PC-9 (cell line): ENCODE data around the gene POLR1G. TPM values are rescaled to one million over a fixed set of nuclear protein-coding genes. Genes with fewer than 3 reads are reported as not detected.

Experiments used
- BruUV-seq: library from RNA; stranded (reverse); fragments of 400-500 nt; replicated peaks from 2 replicates; lab custom pipeline; 2021; lab: Mats Ljungman, UMichigan
- CTCF ChIA-PET: fragments of 300-600 bp; sonication (Branson Sonifier 250); formaldehyde crosslinking; loops from one replicate; lab custom pipeline; 2022; ENCODE audit warnings: antibody characterized with exemption; lab: Charles Lee
- POLR2A ChIA-PET: fragments of 300-600 bp; sonication (Branson Sonifier 250); formaldehyde crosslinking; loops from one replicate; lab custom pipeline; 2022; ENCODE audit warnings: antibody characterized with exemption; ENCODE audit not compliant: unreplicated experiment; lab: Charles Lee
- DNase-seq, 2 experiments: peaks; one replicate each; pipeline versions ENCODE4 v3.0.0 to v3.0.0-alpha.2; 2015 to 2022; ENCODE audit warnings: mixed read lengths in 1 of 2
- H2AFZ ChIP-seq: fragments of 200-600 bp; sonication (generic); 2 replicates; pipeline ENCODE4 v1.8.1; 2017; ENCODE audit warnings: antibody characterized with exemption
- H3F3A ChIP-seq: fragments of 200-600 bp; sonication (generic); 2 replicates; pipeline ENCODE4 v1.8.1; 2017; ENCODE audit warnings: antibody characterized with exemption, mild to moderate bottlenecking, low read depth; ENCODE audit not compliant: insufficient read depth
- H3K27ac ChIP-seq: fragments of 200-600 bp; sonication (generic); 2 replicates; pipeline ENCODE4 v1.6.1; 2016; ENCODE audit warnings: mixed run types
- H3K27me3 ChIP-seq: fragments of 200-600 bp; sonication (generic); 2 replicates; pipeline ENCODE4 v1.6.1; 2016; ENCODE audit warnings: low read depth, mixed run types; ENCODE audit not compliant: insufficient read depth
- H3K36me3 ChIP-seq: fragments of 200-600 bp; sonication (generic); 2 replicates; pipeline ENCODE4 v1.6.1; 2016; ENCODE audit warnings: low read depth, mixed run types
- H3K4me1 ChIP-seq: fragments of 200-600 bp; sonication (generic); replicated peaks from 2 replicates; pipeline ENCODE4 v1.6.1; 2016; ENCODE audit warnings: mixed run types; ENCODE audit not compliant: insufficient read depth
- H3K4me2 ChIP-seq: fragments of 200-600 bp; sonication (generic); 2 replicates; pipeline ENCODE4 v1.6.1; 2017; ENCODE audit warnings: mixed run types
- H3K4me3 ChIP-seq: fragments of 200-600 bp; sonication (generic); 2 replicates; pipeline ENCODE4 v1.6.1; 2016; ENCODE audit warnings: mixed run types
- H3K79me2 ChIP-seq: fragments of 200-600 bp; sonication (generic); 2 replicates; pipeline ENCODE4 v1.6.1; 2017; ENCODE audit warnings: low read depth, mixed run types
- H3K9me2 ChIP-seq: fragments of 200-600 bp; sonication (generic); 2 replicates; pipeline ENCODE4 v1.8.1; 2017; ENCODE audit warnings: mild to moderate bottlenecking; ENCODE audit not compliant: insufficient read depth
- H3K9me3 ChIP-seq: fragments of 200-600 bp; sonication (generic); 2 replicates; pipeline ENCODE4 v1.8.1; 2016; ENCODE audit warnings: low read depth; ENCODE audit not compliant: insufficient read depth
- H4K20me1 ChIP-seq: fragments of 200-600 bp; sonication (generic); 2 replicates; pipeline ENCODE4 v1.8.1; 2017; ENCODE audit not compliant: insufficient read depth
- EZH2 ChIP-seq: fragments of 200-600 bp; sonication (generic); IDR thresholded peaks from 2 replicates; pipeline ENCODE4 v1.8.0; 2017; ENCODE audit warnings: antibody characterized with exemption, low read depth
- intact Hi-C: fragments of 100-400 bp; cut with micrococcal nuclease; formaldehyde crosslinking; loops from one replicate; pipeline ENCODE4 v1.10.0; 2022; ENCODE audit not compliant: unreplicated experiment
- total RNA-seq: library from RNA; stranded (reverse); gene quantifications from 2 replicates; pipeline ENCODE4 v1.2.3, GENCODE V29; 2021
- TF ChIP-seq, protein P1 (sequence below): fragments of 200-600 bp; sonication (generic); conservative IDR thresholded peaks from 2 replicates; pipeline ENCODE4 v1.6.1; 2017; ENCODE audit warnings: mixed run types, antibody characterized with exemption, mild to moderate bottlenecking, moderate library complexity

The POLR1G gene
- total RNA-seq, 1 experiment from 2014 or later, result 11.5 TPM

DNA sequence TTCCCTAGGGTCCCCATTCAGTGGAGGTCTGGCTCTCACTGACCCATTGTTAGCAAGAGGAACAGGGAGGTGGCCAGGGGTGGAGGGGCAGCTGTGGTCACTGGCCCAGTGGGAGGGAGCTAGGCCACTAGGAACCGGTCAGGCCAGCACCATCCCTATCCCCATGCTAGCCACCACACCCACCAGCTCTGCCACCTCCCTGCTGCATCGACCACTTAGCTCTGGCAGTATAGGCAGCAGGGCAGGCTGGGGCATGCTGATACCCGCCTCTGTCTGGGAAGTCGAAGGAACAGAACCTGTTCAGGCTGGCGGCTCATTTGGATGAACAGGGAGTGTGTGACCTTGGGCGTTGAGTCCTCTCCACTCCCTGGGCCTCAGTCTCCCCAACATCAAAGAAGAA lies 6.3 kb upstream of the POLR1G start:
- TF ChIP-seq, protein P1, sequence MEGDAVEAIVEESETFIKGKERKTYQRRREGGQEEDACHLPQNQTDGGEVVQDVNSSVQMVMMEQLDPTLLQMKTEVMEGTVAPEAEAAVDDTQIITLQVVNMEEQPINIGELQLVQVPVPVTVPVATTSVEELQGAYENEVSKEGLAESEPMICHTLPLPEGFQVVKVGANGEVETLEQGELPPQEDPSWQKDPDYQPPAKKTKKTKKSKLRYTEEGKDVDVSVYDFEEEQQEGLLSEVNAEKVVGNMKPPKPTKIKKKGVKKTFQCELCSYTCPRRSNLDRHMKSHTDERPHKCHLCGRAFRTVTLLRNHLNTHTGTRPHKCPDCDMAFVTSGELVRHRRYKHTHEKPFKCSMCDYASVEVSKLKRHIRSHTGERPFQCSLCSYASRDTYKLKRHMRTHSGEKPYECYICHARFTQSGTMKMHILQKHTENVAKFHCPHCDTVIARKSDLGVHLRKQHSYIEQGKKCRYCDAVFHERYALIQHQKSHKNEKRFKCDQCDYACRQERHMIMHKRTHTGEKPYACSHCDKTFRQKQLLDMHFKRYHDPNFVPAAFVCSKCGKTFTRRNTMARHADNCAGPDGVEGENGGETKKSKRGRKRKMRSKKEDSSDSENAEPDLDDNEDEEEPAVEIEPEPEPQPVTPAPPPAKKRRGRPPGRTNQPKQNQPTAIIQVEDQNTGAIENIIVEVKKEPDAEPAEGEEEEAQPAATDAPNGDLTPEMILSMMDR, result no peak
- TF ChIP-seq EZH2, result no peak
- H3K4me3 ChIP-seq, result no peak overlapping the region
- intact Hi-C loops, result loop anchor here (10.0 kb wide), 1 partner anchor 305 kb away; the partner anchor contains the start of gene PPP1R37
- H3K79me2 ChIP-seq, result peaks cover 47% of the 10 kb centered on the region
- no peaks in the 10 kb centered on the region; the same call in 1 of the 2 replicates for H3K36me3 ChIP-seq
- H3K27me3 ChIP-seq, result no peaks in the 10 kb centered on the region
- no TSS peak for BruUV-seq
- H3K27ac ChIP-seq, result no peak overlapping the region
- H3K9me3 ChIP-seq, result no peaks in the 10 kb centered on the region
- DNase-seq, result peak; percentile 54 to 77
- CTCF ChIA-PET, result interaction anchor here (0.9 kb wide), 1 partner anchor 80 kb away, joined by 3 read pairs; no protein-coding TSS in a partner anchor
- H4K20me1 ChIP-seq, result peaks cover 25% of the 10 kb centered on the region
- H3K4me1 ChIP-seq, result peaks cover 17% of the 10 kb centered on the region
- no peaks in the 10 kb centered on the region for H3K9me2 ChIP-seq
- POLR2A ChIA-PET, result interaction anchor here (0.6 kb wide), 1 partner anchor 21 kb away, joined by 5 read pairs; no protein-coding TSS in a partner anchor
- no peak overlapping the region for H2AFZ ChIP-seq
- peaks cover 11% of the 10 kb centered on the region; the same call in 1 of the 2 replicates for H3F3A ChIP-seq
- 0 out of 2 replicates have a peak overlapping the region, but pooled peaks have one; percentile 1 for H3K4me2 ChIP-seq

DNA sequence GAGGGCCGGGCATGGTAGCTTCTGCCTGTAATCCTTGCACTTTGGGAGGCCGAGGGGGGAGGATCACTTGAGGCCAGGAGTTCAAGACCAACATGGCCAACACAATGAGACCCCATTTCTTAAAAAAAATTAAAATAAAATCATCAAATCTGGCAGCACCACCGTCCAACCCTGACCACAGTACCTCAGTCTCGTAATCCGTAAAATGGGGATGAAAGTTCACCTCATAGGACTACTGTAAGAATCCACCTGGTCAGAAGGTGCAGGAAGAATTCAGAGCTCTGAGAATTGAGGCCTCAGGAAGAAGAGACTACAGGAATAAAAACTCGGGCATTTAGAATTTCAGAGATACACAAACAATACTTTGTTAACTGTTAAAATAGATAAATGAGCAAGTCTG lies 4.6 kb upstream of the POLR1G start:
- peaks cover 25% of the 10 kb centered on the region for H4K20me1 ChIP-seq
- intact Hi-C loops, result loop anchor here (10.0 kb wide), 1 partner anchor 307 kb away; the partner anchor contains the start of gene PPP1R37
- no TSS peak for BruUV-seq
- H3K79me2 ChIP-seq, result peaks cover 51% of the 10 kb centered on the region
- peaks cover 19% of the 10 kb centered on the region; the same call in 1 of the 2 replicates for H3F3A ChIP-seq
- TF ChIP-seq, protein P1, result no peak
- H3K4me2 ChIP-seq, result no peak overlapping the region
- no peaks in the 10 kb centered on the region; the same call in 1 of the 2 replicates for H3K36me3 ChIP-seq
- CTCF ChIA-PET, result no interaction called here
- H3K9me3 ChIP-seq, result no peaks in the 10 kb centered on the region
- no peaks in the 10 kb centered on the region for H3K9me2 ChIP-seq
- peaks cover 17% of the 10 kb centered on the region for H3K4me1 ChIP-seq
- no peak overlapping the region for H3K27ac ChIP-seq
- H2AFZ ChIP-seq, result no peak overlapping the region
- no peak for DNase-seq
- H3K27me3 ChIP-seq, result no peaks in the 10 kb centered on the region
- POLR2A ChIA-PET, result no interaction called here
- no peak overlapping the region for H3K4me3 ChIP-seq

DNA sequence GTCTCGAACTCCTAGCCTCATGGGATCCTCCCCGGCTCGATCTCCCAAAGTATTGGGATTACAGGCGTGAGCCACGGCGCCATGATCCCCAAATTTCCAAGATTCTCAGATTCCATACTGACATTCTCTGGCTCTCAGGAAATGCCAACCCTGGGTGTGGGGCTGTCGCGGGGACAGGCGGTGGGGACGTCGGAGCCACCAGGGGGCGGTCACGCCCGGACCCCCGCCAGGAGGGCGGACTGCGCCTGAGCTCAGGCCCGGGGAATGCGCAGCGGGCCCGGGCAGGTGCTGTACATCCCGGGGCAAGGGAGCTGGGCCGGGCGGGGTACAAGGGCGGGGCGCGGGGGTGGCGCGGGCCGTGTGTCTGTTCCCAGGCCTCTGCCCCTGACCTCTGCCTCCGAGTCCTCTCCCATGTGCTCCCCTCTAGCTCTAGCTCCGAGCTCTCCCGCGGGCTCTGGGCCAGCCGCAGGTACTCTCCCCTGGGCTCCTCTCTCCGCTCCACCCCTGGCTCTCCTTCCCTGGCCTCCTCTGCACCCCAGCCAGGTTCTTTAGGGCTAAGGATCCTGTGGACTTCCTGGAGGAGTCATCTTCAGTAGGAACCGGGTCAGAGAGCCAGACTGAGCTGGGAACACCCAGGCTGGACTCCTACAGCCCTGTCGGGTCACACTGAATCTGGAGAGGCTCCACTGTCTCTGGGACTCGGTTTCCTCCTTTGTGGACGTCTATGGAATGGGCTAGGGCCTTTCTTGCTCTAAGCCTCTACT lies 4.0 kb upstream of the POLR1G start:
- BruUV-seq, result no TSS peak
- H3K27ac ChIP-seq, result no peak overlapping the region
- peak overlapping the region; percentile 86; the same call in 1 of the 2 replicates for H3K4me2 ChIP-seq
- ChIA-PET POLR2A (no interaction called here), CTCF (interaction anchor here (0.5 kb wide), 1 partner anchor 299 kb away, joined by 11 read pairs; no protein-coding TSS in a partner anchor)
- intact Hi-C loops, result loop anchor here (10.0 kb wide), 1 partner anchor 308 kb away; the partner anchor contains the start of gene PPP1R37
- H3K4me3 ChIP-seq, result peak overlapping the region; percentile 95; the same call in 1 of the 2 replicates
- no peaks in the 10 kb centered on the region for H3K27me3 ChIP-seq
- no peaks in the 10 kb centered on the region for H3K9me3 ChIP-seq
- peaks cover 25% of the 10 kb centered on the region for H4K20me1 ChIP-seq
- H2AFZ ChIP-seq, result no peak overlapping the region
- TF ChIP-seq, protein P1, result no peak
- TF ChIP-seq EZH2, result no peak
- no peaks in the 10 kb centered on the region; the same call in 1 of the 2 replicates for H3K36me3 ChIP-seq
- H3K9me2 ChIP-seq, result no peaks in the 10 kb centered on the region
- H3F3A ChIP-seq, result peaks cover 19% of the 10 kb centered on the region; the same call in 1 of the 2 replicates
- peaks cover 57% of the 10 kb centered on the region for H3K79me2 ChIP-seq
- peaks cover 19% of the 10 kb centered on the region for H3K4me1 ChIP-seq
- no peak for DNase-seq
